GM21515 (cell line): ENCODE data around the gene CCAR1.
"Not testable (repeated sequence)": the region's sequence is repeated elsewhere in the genome, so short reads cannot be mapped to it uniquely, and the experiment has no call there.

ENCODE experiments used
- ATAC-seq: cut with Tn5 transposase; IDR thresholded peaks from one replicate; pipeline ENCODE4 v1.9.1; 2021; ENCODE audit not compliant: unreplicated experiment

Gene CCAR1

DNA sequence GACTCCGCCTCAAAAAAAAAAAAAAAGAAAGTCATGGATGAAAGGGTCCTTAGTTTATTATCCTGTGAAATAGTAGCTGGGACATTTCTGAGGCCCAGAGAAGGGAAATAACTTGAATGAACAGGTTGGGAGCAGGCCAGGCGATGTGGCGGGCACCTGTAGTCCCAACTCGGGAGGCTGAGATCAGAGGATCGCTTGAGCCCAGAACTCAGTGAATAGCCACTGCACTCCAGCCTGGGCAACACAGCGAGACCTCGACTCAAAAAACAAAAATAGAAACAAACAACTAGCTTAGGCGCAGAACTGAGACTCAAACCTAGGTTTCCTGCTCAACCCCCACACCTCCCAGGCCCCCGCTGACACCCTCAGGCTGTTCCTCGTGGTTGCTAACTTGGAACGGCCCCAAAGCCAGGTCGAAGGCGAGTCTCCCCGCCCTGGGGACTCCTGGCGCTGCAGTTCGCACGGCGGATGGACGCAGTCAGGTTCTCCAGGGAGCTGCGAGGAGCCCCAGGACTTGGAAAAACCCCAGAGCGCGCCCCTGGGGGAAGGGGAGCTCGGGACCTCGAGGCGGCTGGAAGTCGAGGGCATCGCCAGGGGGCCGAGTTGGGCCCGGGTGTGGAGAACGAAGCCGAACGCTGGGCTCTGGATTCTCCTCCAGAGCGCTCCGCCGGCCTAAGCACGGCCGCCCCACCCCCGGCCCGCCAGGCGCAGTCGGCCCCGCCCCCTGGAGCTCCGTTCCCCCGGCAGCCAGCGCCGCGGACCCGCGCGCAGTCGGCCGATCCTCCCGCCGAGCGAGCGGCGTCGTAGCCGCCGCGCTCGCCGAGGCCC lies 105.9 kb downstream of the CCAR1 start, which contains the start of gene STOX1:
Gene STOX1, plus strand, starts transcription at position 768 of the 828 bp plus-strand sequence. CDS start 93 bp downstream, outside the sequence.
- ATAC-seq = peak; percentile 66

DNA sequence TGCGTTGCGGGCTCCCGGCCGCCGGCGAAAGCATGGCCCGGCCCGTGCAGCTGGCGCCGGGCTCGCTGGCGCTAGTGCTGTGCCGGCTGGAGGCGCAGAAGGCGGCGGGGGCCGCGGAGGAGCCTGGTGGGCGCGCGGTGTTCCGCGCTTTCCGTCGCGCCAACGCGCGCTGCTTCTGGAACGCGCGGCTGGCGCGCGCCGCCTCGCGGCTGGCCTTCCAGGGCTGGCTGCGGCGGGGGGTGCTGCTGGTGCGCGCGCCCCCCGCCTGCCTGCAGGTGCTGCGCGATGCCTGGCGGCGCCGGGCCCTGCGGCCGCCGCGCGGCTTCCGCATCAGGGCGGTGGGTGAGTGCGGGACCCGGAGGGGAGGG lies 106.5 kb downstream of the CCAR1 start:
- peak; percentile 38 for ATAC-seq

DNA sequence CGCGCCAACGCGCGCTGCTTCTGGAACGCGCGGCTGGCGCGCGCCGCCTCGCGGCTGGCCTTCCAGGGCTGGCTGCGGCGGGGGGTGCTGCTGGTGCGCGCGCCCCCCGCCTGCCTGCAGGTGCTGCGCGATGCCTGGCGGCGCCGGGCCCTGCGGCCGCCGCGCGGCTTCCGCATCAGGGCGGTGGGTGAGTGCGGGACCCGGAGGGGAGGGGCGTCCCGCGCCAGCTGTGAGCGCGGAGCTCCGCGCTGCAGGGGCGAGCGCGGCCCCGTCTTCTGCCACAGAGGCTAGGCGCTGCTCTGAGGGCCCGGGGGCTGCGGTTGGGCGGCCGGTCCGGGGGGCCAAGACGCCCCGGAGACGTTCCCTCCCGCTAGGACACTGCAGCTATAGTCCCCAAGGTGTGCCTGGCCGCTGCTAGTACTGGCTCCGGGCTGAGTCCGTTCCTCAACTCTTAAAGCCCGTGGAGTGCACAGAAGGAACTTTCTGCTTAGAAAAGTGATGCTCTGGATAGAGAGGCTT lies 107.1 kb downstream of the CCAR1 start:
- peak; percentile 40 for ATAC-seq

GRCh38 chr10:68828833-68829232 lies 107.8 kb downstream of the CCAR1 start:
- ATAC-seq = no peak

DNA sequence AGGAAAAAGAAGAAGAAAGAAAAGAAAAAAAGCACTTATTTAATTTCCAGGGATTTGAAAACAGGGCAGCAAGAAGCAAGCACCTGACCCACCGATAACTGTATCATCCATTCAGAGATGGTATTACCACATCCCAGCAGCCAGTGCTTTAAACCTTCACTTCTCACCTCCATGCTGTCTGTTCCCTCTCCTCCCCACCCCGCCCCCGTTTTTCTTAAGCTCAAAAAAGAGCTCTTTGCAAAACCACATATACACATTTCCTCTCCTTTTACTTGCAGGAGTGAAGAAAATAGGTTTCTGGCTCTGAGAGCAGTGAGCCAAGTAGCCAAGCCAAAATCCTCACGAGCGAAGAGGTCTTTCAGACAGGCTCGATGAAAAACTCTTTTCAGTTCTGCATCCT lies 108.5 kb downstream of the CCAR1 start:
- no peak for ATAC-seq

- no peak for ATAC-seq
These were observed 108.9 kb downstream of the CCAR1 start for GRCh38 chr10:68829952-68830351.

- no peak for ATAC-seq
These were observed 111.0 kb downstream of the CCAR1 start for GRCh38 chr10:68831961-68832455.

DNA sequence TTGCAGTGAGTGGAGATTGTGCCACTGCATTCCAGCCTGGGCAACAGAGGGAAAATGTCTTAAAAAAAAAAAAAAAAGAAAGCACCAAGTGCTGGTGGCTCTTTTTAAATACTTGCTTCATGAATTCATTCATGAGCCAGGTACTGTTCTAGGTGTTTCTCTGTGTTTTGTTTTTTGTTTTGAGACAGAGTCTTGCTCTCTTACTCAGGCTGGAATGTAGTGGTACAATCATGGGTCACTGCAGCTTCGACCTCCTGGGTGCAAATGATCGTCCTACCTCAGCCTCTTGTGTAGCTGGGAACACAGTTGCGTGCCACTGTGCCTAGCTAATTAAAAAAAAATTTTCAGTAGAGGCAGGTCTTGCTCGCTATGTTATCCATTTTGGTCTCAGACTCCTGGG lies 111.6 kb downstream of the CCAR1 start:
- ATAC-seq = no peak

- ATAC-seq = no peak
These were observed 116.7 kb downstream of the CCAR1 start for GRCh38 chr10:68837626-68838322.

DNA sequence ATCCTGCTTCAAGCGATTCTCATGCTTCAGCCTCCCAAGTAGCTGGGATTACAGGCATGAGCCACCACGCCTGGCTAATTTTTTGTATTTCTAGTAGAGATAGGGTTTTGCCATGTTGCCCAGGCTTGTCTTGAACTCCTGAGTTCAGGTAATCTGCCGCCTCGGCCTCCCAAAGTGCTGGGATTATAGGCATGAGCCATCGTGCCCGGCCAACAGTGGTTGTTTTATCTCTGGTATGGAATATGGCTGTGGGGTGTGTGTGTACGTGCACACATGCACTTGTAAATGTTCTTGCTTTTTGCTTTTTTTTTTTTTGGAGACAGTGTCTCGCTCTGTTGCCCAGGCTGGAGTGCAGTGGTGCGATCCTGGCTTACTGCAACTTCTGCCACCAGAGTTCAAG lies 119.6 kb downstream of the CCAR1 start:
- ATAC-seq = not testable (repeated sequence)
